Erythroblast (primary cell): Measurements from ENCODE around the gene RPS15.

Source experiments
- GATA1 ChIP-seq: IDR thresholded peaks from 2 replicates; pipeline ENCODE4 v1.6.1; 2011; ENCODE audit warnings: low read depth, mild to moderate bottlenecking, control low read depth, low read length, moderate library complexity
- POLR2A ChIP-seq: IDR thresholded peaks from 2 replicates; pipeline ENCODE4 v1.6.1; 2011; ENCODE audit warnings: mild to moderate bottlenecking, low read length

DNA sequence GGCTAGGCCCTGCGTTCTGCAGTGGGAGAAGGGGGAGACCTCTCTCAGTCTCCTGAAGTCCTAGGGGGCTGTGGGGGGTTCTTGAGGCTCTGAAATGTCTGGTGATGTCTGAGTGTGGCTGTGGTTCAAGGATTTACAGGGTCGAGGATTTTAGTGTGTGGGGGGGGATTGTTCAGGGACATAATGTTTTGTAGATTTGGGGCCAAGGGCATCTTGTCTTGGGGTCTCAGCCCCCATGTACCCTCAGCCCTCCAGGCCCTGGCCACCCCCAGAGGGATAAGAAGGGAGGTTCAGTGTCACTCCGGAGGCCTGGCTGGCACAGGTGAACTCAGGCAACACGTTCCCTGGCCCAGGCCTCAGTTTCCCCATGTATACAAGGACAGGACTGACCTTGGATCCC, 9.3 kb downstream of the RPS15 start:
- TF ChIP-seq POLR2A, result no peak
- no peak for TF ChIP-seq GATA1
